Brain pericyte (primary cell): ENCODE data around the gene CTBP1.
"Not testable (repeated sequence)": the region's sequence is repeated elsewhere in the genome, so short reads cannot be mapped to it uniquely, and the experiment has no call there.

ENCODE experiments used
- DNase-seq: peaks from one replicate; pipeline ENCODE4 v3.0.0-alpha.2; 2012; ENCODE audit warnings: low read depth, low spot score

Gene CTBP1

DNA sequence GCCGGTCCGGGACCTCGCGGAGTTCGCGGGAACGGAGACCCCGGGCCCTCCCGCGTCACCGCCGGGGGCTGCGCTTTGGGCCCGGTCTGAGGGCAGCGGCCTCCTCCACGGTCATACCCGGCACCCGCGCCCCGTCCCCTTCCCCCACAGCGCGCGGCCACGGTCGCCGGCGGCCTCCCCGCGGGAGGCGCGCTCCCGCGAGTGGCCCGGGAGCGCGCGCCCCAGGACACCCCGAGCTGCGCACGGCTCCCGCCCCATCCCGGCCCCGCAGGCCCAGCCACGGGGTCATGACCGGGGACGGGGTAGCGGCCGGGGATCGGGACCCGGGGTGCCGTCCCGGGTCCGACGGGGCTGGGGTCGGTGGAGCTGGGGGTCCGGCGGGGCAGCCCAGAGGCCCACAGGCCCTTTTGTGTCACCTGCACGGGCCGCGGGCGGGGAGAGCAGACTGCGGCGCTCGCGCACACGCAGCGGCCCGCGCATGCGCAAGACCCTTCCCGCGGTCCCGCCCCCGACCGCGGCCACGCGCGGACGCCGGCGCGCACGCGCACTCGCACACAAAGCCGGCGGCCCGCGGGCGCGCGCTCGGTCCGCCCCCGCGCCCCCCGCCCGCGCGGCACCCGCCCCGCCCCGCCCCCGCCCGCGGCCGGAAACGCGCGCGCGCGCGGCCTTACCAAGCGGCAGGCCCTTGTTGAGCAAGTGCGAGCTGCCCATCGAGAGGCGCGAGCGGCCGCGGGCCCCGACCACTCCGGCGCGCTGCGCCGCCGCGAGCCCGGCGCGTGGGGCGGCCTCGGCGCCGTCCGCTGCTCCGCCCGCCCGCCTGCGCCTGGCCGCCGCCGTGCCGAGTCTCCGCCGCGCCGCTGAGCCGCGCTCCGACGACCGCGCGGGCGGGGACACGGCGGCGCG lies at the start of gene CTBP1:
CTBP1 (minus strand) TSS at position 886 of the 903 bp plus-strand sequence. CDS start 7,799 bp downstream, outside the sequence.
- DNase-seq = no peak

DNA sequence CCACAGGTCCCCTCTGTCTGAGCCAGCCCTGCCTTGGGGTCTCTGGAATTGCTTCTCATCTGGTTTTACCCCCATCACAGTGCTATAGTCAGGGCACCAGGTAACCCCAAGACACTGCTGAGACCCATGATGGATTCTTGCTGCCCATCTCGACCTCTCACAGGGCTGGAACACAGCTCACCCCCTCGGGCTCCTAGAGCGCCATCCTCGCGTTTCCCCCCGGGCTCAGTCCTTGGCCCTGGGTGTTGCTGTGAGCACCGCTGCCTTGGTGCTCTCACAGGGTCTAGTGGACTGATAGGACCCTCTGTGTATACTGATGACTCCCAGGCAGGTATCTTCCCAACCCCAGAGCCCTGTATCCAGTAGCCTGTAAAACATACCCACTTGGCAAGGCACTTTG lies 49.5 kb upstream of the CTBP1 start:
- DNase-seq = no peak

DNA sequence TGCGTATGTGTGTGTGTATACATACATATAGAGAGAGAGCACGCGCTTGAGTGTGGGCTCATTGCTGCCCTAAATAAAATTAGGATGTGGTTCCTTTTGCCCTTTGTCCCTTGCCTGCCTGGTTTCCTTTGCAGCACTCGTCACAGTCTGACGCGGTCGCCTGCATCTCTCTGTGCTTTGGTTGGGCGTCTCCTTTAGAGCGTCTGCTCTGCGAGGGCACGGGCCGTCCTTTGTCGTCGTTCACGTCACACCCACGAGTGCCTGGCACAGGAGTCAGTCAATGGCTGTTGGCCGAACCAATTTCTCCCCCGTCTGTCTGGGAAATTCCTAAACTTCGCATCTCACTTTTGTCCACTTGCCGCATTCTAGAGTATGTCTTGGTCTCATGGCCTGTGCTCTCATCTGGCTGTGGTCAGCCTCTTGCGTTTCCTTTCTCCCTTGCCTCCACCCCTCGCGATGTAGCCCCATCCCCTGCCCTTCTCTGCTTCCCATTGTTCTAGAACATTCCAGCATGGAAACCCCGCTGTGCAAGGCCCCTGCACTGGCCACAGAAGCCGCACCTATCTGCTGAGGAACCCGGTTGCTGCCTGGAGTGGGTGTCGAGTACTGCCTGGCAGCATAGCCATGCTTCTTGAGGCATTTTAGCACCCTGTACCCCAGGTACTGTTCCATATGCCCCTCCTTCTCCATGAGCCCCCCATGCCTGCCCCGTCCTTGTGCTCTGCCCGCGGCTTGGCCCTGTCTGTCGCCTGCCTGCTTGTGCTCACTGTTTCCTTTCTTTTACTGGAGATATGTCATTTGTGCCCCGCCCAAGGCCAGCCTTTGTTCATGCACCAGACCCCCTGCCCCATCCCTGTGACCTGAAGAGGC lies 48.8 kb upstream of the CTBP1 start:
- no peak for DNase-seq

DNA sequence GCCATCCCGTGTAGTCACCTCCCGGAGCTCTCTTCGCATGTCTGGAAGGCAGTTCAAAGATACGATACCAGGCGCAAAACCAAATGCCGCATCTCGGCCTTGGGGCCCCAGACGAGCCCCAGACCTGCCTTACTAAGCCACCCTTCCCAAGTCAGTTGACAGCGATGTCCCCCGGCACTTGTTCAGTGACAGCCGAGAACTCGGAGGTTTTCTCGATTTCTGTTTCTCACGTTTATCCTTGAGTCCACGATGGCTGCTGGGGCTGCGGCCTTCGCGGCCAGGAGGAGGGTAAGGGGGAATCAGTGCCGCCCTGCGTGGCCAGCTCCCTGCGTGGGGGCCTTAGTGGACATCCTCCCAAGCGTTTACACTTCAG lies 48.1 kb upstream of the CTBP1 start:
- no peak for DNase-seq

DNA sequence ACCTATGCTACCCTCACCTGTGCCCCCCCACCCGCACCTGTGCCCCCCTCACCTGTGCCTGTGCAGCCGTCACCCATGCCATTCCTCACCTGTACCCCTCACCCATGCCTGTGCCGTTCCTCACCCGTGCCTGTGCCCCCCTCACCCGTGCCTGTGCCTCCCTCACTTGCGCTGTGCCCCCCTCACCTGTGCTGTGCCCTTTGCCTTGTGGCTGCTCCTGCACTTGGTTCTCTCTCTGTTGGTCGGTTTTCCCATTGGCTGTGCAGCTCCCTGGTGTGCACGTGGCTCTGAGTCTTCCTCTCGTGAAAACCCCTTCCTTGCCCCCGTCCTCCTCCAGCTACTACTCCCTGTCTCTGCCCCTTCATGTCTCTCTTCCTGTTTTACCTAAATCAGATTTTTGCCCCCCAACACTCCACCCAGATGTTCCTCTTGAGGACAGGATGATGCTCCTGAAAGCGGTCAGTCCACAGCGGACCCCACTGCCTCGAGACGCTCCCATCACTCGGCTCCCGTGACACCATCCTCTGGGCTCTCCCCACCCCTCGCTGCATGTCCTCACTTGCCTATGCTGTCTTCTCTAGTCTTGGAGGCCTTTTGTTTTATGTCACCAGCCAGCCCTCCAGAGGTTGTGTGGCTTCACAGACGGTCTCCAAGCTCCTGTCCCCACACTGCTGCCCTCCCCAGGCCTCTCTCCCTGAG lies 47.5 kb upstream of the CTBP1 start:
- DNase-seq = no peak

DNA sequence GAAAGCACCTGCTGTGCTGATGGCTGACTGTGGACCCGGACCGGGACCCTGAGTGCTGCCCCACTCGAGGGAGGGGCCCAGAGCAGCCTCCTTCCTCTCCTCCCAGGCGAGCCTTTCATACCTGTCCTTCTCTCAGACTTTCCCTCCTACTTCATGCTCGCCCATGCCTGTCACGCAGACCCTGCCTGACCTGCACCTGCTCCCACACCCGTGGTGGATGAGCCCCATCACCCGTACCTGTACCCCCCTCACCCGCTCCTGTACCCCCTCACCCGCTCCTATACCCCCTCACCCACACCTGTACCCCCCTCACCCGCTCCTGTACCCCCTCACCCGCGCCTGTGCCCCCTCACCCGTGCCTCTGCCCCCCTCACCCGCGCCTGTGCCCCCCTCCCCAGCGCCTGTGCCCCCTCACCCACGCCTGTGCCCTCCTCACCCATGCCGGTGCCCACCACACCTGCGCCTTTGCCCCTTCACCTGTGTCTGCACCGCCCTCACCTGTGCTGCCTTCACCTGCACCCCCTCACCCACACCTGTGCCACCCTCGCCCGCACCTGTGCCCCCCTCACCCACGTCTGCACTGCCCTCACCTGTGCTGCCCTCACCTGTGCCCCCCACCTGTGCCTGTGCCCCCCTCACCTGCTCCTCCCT lies 46.6 kb upstream of the CTBP1 start:
- DNase-seq = no peak

DNA sequence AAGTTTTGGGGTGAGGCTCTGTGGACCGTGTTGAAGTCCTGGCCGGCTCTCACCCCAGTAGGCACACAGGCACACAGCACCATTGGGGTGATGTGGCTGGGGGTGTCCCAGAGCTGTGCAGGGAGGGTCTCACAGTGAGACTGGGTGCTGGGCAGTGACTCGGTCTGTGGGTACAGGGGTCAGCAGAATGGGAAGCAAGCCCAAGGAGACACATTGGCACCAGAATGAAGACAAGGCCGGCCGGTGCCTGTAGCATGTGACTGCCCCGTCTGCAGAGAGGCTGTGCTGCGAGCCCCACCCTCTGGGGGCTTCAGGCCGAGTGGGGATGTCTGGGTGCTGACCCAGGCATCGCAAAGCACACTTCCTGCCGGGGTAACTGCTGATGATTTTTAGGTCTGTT lies 46.0 kb upstream of the CTBP1 start:
- DNase-seq = no peak

DNA sequence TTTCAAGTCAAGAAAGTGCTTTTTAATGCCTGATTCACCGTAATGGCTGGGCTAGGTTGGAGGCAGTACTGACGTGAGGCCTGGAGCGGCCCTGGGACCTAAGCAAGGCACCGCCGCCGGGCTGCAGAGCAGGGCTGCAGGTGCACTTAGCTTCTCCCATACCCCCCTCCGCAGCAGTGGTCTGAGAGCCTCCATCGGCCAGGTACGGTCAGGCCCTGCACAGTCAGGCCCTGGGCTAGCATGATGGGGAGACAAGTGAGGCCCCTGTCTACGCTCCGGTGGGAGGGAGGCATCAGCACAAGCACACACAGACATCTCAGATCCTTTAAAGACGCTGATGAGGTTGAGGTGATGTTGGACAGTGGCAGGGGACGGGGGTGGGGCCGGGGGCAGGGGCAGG lies 45.5 kb upstream of the CTBP1 start:
- no peak for DNase-seq

DNA sequence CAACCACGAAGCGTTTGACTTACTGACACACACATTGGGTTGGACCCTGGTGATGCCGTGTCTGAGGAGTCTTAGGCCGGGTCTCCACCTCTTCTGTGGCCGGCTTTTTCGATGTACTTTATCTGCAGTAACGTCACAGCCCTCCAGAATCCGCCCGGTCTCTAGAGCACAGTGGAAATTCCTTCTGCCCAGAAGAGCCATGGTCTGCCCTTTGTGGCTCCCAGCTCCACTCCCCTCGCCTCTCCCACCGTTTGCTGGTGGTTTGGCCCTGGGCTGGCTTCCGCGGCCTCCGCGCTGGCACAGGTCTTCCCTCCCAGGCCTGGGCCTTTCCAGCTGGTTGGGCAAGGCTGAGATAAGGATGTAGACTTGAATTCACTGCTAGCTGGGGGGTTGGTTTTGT lies 45.1 kb upstream of the CTBP1 start:
- no peak for DNase-seq

DNA sequence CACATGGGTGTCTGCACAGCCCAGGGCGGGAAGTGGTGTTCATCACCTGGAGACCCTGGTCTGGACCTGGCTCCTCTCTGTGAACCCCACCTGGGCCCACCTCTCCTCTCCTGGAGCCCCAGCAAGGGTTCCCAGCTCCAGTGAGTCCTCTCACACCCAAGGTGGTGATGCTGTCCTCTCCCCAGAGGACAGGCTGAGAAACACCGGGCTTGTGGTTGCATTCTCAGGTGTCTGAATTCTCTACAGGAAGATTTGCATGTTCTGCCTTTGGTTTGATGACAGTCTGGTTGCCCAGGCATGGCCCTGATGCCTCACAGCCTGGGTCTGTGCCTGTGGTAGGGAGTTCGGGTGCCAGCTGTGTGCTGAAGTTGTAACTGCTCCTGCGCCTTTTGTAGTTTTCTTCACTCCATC lies 44.6 kb upstream of the CTBP1 start:
- no peak for DNase-seq

DNA sequence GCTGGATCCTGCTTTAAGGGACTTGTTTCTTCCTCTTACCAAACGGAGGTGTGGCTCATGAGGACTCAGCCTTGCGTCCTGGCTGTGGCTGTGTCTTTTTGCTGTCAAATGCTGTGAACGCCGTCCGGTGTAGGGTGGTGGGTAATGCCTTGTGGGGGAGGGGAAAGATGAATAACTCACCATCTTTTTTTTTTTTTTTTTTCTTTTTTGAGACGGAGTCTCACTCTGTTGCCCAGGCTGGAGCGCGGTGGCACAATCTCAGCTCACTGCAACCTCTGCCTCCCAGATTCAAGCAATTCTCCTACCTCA lies 43.7 kb upstream of the CTBP1 start:
- DNase-seq = not testable (repeated sequence)

DNA sequence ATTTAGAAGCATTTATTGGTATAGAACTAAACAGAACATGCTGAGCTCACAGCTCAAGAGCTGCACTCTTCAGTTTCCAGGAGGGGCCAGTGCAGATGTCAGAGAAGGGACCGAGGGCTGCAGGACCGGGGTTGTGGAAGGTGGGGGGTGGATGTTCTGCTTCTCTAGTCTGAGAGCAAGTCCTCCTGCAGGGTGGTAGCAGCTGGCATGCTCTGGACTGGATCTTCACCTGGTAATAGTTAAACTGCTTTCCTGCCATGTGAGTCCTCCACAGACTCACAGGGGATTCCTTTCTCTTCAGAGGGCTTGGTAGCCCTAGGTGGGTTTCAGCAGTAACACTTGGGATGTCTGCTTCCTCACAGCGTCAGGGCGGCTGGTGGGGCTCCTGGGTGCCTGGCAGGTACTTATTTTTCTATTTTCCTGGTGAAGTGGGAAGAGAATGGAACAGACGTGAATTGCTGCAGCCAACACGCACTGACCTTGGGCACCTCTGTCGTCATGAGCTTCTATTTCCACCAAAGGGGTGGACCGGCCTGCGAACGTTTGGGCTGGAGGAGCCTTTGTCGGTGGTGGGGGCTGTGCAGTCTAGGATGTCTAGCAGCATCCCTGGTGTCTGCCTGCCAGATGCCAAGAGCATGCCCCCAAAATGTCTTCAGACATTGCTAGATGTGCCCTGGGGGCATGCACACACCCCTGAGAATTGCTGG lies 43.2 kb upstream of the CTBP1 start:
- no peak for DNase-seq

DNA sequence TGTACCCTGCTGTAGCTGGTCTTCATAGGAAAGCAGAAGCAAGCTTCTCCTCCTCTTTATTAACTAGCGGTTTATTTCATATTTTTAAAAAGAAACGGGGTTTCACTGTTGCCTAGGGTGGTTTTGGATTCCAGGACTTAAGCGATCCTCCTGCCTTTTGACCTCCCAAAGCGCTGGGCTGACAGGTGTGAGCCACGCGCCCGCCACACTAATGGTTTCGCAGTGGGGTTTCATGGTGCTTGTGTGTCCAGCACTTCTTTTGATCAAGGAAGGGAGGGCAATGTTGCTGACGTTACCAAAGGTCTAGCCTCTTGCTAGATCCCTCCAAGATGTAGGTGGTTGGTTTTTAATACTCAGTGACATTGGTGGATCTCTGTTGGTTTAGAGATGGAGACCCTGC lies 42.2 kb upstream of the CTBP1 start:
- no peak for DNase-seq

DNA sequence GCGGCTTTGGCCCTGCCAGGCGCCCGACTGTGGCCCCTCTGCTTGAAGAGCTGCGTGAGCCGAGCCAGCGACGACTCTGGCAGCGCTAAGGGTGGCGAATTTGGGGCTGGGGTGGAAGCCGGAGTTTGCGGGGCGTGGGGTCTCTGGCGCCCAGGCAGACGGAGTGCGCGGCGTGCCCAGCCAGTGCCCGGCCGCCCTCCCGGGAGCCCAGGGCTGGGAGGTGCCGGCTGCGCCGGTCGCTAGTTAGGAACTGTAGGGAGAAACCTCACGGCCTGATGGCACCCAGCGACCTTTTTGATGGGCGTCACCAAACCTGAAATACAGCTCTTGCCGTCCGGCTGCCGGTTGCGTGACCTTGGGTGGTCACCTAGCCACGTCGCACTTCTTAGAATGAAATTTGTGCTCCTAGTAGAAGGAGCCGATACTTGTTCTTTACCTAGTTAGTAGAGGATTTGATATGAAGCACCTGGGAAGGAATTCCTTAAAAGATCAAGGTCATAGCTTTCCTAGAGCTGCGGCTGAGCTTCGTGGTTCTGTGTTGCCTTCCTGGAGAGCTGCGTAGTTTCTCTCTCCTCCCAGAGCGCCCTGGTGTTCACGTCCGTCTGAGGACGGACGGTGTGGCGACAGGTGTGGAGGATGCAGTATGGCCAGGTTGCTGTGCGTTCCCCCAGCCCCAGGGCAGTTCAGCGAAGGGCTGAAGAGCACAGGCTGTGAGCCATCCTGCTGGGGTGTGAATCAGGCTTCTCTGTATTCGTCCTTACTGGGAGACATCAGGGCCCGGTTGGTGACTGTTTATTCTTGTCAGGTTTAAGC lies 41.4 kb upstream of the CTBP1 start:
- no peak for DNase-seq

DNA sequence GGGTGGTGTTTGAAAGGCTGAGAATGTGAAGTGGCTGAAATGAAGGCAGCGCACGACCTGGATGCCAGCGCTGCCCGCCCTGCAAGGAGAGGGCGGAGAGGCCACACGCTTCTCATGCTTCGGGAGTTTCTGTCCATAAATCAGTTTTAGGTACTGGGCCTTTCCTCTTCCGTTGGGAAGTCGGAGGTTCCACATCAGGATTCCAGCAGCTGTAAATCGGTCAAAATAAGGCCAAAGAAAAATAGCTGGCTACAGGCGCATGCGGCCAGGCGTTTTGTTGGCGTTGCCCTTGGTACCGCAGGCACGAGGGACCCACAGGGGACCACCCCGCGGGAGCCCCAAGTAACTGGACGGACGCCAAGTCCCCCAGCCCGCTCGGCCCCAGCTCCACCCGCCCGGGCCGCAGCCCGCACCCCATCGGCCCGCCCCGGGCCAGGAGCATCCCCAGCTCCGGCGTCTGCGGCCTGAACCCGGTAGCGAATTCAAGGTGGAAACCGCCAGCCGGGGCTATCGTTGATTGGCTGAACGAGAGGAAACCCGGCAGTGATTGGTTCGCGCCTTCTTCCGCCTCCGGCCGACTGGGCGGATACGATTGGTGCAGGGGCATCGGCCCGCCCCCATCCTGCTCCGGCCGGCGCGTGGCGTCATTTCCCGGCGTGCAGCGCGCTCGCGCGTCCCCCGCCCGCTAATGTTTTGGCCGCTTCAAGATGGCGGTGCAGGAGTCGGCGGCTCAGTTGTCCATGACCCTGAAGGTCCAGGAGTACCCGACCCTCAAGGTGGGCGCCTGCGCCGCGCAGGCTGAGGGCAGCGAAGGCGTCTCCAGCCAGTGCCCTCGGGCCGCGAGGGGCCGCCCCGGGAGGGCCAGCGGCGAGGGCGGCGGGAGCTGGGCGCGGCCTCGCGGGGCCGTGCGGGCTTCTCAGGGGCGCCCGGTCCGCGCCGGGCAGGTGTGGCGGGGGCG lies 40.6 kb upstream of the CTBP1 start, which contains the start of gene MAEA:
MAEA (plus strand) TSS at position 685 of the 958 bp plus-strand sequence; CDS start at position 708, 23 bp downstream.
- peak; percentile 85 for DNase-seq

DNA sequence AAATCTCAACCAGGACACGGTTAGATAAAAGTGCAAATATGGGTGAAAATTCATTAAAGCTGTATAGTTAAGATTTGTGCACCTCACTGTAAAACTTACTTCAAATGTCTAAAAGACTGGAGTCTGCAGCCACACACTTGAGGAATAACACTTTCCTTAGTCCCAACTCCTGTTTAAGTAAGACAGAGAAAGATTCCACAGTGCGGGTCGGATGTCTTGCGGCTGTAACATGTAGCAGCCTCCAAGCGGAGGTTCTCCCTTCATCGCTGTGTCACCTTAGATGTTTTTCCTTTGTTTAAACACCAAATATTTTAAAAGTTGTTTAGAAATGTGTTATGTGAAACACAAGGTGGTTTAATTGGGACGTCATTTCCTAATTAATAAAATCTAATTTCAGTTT lies 39.9 kb upstream of the CTBP1 start:
- no peak for DNase-seq

DNA sequence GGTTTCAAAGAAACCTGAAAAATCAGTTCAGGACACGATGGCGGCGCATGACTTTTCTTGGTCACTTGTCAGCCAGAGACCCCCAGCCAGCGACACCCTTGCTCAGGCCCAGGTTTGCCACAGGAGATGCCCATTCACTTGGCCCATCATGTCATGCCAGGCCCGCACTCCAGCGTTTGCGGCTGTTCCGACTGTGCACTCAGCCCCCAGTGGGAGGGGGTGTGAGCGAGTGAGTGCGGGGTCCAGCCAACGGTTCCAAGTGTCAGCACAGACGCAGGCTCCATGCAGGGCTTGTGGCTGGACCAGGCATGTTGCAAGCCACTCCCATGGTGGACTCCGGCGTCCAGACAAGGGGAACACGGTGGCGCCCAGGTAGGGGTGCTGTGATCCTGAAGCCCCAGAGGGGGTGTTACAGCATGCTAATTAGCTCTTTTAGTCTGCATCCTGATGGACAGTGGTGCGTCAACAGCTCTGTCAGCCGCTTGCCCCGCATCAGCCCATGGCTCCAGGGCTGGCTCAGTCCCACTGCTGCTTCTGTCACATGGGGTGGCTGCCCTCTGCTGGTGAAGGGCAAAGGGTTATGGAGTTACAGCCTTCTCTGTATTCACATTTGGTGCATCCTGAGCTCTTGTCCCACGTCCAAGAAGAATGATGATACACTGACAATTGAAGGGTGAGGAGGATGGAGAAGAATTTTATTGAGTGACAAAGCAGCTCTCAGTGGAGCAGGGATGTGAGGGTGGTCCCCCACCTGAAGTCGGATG lies 37.0 kb upstream of the CTBP1 start:
- DNase-seq = no peak

DNA sequence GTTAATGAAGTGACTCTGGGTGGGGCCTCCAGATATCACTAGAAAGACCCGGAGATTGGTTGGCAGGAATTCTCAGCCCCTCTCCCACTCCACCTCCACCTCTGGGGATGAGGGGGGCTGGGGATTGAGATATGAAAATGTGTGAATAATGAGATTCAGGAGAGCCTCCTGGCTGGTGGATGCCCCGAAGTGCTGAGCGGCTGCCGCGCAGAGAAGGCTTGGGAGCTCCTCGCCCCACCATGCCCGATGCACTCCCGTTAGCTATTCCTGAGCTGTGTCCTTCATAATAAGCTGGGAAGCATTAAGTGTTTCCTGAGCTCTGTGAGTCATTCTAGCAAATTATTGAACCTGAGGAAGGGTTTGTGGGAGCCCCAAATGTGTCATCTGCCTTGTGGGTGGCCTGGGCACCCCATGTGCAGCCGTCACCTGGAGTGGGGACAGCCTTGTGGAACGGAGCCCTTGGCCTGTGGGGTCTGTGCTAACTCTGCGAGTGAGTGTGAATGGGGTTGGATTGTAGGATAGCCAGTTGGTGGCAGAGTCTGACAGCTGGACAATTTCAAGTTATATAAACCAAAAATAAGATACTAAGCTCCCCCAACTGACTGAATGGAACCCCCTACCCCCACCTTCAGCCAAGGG lies 36.3 kb upstream of the CTBP1 start:
- no peak for DNase-seq
